ENCODE data around the gene PARK7.
"Not testable (repeated sequence)": the region's sequence is repeated elsewhere in the genome, so short reads cannot be mapped to it uniquely, and the experiment has no call there.

Gene PARK7

DNA sequence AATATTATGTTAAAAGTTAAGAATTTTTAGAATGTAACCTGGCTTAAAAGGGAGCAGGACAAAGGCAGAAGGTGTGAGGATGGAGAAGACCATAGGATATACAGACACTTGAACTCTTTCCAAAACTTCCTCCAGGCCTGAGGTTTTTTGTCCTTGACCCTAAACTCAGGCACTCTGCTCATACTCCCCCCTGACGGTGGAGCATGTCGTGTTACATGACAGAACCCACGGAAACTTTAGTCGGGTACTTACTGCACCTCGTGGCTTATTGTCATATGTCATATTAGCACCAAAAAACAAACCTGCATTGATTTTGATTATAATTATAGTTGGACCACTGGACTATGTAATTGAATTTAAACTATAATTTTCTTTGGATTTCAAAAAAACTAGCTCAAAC is 41.6 kb upstream of the PARK7 start:
- TF ChIP-seq CTCF (conservative IDR thresholded peaks at IDR 0.05; ENCODE audit: low read depth): no peak
- no peak for DNase-seq (ENCODE audit: low spot score)
- CTCF ChIA-PET: no interaction called here
- H3K27ac ChIP-seq: no peak overlapping the region
- POLR2A ChIA-PET (ENCODE audit: low non-redundant PET): interaction anchor here (0.6 kb wide), 1 partner anchor 144 kb away, joined by 9 read pairs; no protein-coding TSS in a partner anchor

DNA sequence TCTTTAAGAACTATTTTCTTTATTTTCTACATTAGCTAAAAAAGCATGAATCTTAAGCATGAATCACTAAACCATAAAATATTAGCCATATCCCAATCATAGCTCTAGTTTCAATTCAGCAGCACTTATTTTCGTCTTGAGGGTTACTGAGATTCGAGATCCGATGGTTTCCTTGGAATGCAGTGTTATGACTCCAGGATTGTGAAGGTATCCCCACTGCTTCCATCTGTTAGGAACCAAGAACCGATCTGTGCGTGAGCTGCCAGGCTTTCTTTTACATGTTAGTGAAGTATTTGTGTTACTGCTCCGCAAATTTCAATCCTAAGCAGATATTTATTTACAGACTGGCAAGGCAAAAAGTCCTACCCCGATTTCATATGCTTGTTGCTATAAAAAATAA is 39.7 kb upstream of the PARK7 start:
- no peak overlapping the region for H3K27ac ChIP-seq
- ChIA-PET CTCF (no interaction called here), POLR2A (ENCODE audit: low non-redundant PET) (no interaction called here)
- no peak for DNase-seq (ENCODE audit: low spot score)
- no peak for TF ChIP-seq CTCF (conservative IDR thresholded peaks at IDR 0.05; ENCODE audit: low read depth)

- no peak overlapping the region for H3K27ac ChIP-seq
- TF ChIP-seq CTCF (conservative IDR thresholded peaks at IDR 0.05; ENCODE audit: low read depth): no peak
- ChIA-PET CTCF (no interaction called here), POLR2A (ENCODE audit: low non-redundant PET) (no interaction called here)
- no peak for DNase-seq (ENCODE audit: low spot score)
Observed at GRCh38 chr1:7922301-7922700, 39.2 kb upstream of the PARK7 start.

GRCh38 chr1:7927061-7927460 is 34.5 kb upstream of the PARK7 start:
- CTCF ChIA-PET; H3K27ac ChIP-seq; POLR2A ChIA-PET (ENCODE audit: low non-redundant PET); DNase-seq (ENCODE audit: low spot score): not testable (repeated sequence)

DNA sequence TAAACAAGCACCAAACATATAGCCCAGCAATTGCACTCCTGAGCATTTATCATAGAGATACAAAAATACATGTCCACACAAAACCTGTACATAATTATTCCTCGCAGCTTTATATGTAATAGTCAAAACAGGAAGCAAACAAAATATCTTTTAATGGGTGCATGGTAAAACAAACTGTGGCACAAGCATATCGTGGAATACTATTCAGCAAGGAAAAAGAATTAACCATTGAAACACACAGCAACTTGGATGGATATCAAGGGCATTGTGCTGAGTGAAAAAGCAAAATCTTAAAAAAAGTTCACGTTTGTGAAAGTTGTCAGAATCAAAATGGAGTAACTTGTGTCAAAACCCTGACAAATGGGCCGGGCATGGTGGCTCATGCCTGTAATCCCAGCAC is 33.3 kb upstream of the PARK7 start:
- no peak for DNase-seq (ENCODE audit: low spot score)
- ChIA-PET CTCF (no interaction called here), POLR2A (ENCODE audit: low non-redundant PET) (no interaction called here)
- no peak for TF ChIP-seq CTCF (conservative IDR thresholded peaks at IDR 0.05; ENCODE audit: low read depth)
- no peak overlapping the region for H3K27ac ChIP-seq

DNA sequence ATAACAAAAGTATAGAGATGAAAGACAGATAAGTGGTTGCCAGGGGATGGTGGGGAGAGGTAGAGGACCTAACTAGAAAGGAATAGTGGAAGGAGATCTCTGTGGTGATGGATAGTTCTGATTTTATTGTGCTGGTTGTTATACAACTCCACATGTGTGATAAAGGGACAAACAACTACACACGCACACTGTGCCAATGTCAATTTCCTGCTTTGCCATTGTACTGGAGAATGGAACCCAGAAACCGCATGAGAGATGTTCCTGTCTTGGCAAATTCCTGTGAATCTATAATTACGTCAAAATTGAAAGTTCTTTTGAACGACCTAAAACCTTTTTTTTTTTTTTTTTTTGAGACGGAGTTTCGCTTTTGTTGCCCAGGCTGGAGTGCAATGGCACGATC is 31.9 kb upstream of the PARK7 start:
- ChIA-PET CTCF (no interaction called here), POLR2A (ENCODE audit: low non-redundant PET) (no interaction called here)
- no peak for TF ChIP-seq CTCF (conservative IDR thresholded peaks at IDR 0.05; ENCODE audit: low read depth)
- H3K27ac ChIP-seq: no peak overlapping the region
- no peak for DNase-seq (ENCODE audit: low spot score)

- TF ChIP-seq CTCF (conservative IDR thresholded peaks at IDR 0.05; ENCODE audit: low read depth): no peak
- DNase-seq (ENCODE audit: low spot score): no peak
- H3K27ac ChIP-seq: no peak overlapping the region
- ChIA-PET CTCF (interaction anchor here (0.7 kb wide), 1 partner anchor 73 kb away, joined by 4 read pairs; no protein-coding TSS in a partner anchor), POLR2A (ENCODE audit: low non-redundant PET) (no interaction called here)
Observed at GRCh38 chr1:7930645-7931445, 30.7 kb upstream of the PARK7 start.

Measured in RWPE1 (cell line).